OCI-LY3 (cell line): ENCODE data around the gene RINL.

Source experiments
- CTCF ChIP-seq: fragments of 200-600, 300-600 bp; sonication (generic); IDR thresholded peaks from 2 replicates; pipeline ENCODE4 v1.5.1; 2014; ENCODE audit warnings: antibody characterized with exemption, low read length, low read depth
- EZH2phosphoT487 ChIP-seq: fragments of 200-600 bp; shearing (Covaris generic); IDR thresholded peaks from 2 replicates; pipeline ENCODE4 v1.6.1; 2018; ENCODE audit warnings: antibody characterized with exemption, mixed run types, low read depth

DNA sequence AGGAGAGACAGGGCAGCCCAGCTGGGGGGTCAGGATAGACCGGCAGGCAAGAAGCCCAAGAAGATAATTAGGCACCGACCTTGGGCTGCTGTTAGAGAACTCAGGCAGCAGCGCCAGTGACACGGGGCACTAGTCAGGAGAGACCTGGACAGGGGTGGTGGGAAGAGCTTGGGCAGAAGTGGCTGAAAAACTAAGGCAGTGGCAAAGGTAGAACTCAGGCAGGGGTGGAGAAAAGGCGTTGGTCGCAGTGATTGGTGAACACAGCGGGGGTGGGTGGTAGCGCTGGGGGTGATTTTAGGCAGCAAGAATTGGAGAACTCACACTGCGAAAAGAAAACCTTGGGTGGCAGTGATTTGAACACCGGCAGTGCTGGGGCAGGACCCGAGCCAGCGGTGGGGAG lies 29.6 kb upstream of the RINL start:
- TF ChIP-seq CTCF: no peak
- TF ChIP-seq EZH2phosphoT487: no peak
